ENCODE measurements around the gene ADAMTSL1. TPM values are rescaled to one million over a fixed set of nuclear protein-coding genes. Genes with fewer than 3 reads are reported as not detected.
A peak's percentile ranks its signal among the peaks of the same experiment; 100 is the strongest.

ADAMTSL1 gene
- total RNA-seq, 2 donors from 2014 or later, result 13.5 to 18.9 TPM

- intact Hi-C loops (cut with DNase I, micrococcal nuclease), result no loop called here
- DNase-seq (no peak), ATAC-seq (no peak)
Observed at GRCh38 chr9:18495065-18495464, 21.1 kb downstream of the ADAMTSL1 start.

DNA sequence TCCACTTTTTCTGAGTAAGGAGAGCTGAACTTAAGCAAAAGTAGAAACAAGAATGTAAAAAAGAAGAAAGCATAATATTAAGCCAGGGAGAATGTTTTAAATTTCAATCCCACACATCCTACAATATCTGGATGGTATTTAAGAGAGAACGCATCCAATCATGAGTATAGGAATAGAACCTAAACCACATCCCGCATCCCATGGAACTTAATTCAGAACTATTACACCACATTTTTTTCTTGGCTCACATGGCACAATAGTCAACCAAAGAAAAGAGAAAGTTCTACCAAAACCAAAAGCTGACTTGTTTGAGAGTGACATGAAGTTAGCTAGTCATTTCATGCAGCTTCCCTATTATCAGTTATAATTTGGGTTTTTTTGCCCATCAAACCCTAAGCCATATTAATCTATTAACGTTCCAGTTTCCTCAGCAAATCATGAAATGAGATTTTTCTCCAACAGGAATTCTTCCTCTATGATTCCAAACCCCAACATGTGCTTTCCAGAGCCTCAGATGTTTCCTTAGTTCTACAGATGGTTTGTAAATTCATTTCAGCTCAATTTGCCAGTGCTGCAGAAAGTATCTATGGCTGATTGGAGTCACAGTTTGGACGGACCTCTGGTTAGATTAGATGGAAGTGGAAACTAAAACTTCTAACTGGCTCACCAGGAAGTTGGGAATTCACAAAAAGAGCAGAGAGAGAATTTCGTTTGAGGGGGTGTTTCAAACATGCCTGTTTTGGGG lies 22.5 kb downstream of the ADAMTSL1 start:
- ATAC-seq (no peak), DNase-seq (no peak)
- intact Hi-C loops (cut with DNase I, micrococcal nuclease), result no loop called here

- no peak for DNase-seq
- ATAC-seq, result peak; percentile 49
- intact Hi-C loops (cut with DNase I, micrococcal nuclease), result no loop called here
Observed at GRCh38 chr9:18499062-18499461, 25.1 kb downstream of the ADAMTSL1 start.

GRCh38 chr9:18499980-18500379 lies 26.0 kb downstream of the ADAMTSL1 start:
- intact Hi-C loops (cut with DNase I, micrococcal nuclease), result no loop called here
- no peak for ATAC-seq
- DNase-seq, result no peak

GRCh38 chr9:18500451-18500850 lies 26.5 kb downstream of the ADAMTSL1 start:
- ATAC-seq (no peak), DNase-seq (no peak)
- intact Hi-C loops (cut with DNase I, micrococcal nuclease), result no loop called here

GRCh38 chr9:18501949-18502348 lies 28.0 kb downstream of the ADAMTSL1 start:
- DNase-seq (no peak), ATAC-seq (no peak)
- intact Hi-C loops (cut with DNase I, micrococcal nuclease), result no loop called here

- ATAC-seq, result no peak
- intact Hi-C loops (cut with DNase I, micrococcal nuclease), result no loop called here
- no peak for DNase-seq
Observed at GRCh38 chr9:18502546-18502945, 28.6 kb downstream of the ADAMTSL1 start.

DNA sequence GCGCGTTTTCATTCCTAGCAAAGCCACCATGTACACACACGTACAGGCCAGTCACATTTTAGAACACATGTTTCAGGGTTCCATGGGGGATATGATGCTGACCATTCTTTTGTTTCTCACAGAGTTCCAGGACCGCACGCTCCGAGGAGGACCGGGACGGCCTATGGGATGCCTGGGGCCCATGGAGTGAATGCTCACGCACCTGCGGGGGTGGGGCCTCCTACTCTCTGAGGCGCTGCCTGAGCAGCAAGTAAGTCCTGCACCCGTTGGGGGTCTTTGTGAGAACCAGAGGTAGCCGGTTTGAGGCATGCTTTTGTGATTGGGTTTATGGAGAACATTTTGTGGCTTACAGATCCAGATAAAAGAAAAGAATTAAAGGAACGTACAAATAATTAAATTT lies 30.8 kb downstream of the ADAMTSL1 start:
- no peak for DNase-seq
- intact Hi-C loops (cut with DNase I, micrococcal nuclease), result no loop called here
- ATAC-seq, result no peak

DNA sequence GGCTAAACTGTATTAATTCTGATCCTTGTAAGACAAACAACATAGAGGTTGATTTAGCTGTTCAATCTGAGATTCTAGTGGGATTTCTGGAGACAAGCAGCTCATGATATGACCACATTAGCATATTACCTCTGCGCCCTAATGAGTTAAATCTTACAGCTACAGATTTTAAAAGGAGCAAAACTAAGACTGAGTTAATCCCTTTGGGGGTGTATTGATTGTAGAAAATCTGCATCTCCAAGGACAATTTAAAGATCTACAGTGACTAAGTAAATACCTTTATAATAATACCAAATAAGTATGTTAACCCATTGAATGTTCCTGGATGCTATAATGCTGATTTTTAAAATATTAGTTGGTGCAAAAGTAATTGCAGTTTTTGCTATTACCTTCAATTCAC lies 33.2 kb downstream of the ADAMTSL1 start:
- intact Hi-C loops (cut with DNase I, micrococcal nuclease), result no loop called here
- DNase-seq, result no peak
- no peak for ATAC-seq

DNA sequence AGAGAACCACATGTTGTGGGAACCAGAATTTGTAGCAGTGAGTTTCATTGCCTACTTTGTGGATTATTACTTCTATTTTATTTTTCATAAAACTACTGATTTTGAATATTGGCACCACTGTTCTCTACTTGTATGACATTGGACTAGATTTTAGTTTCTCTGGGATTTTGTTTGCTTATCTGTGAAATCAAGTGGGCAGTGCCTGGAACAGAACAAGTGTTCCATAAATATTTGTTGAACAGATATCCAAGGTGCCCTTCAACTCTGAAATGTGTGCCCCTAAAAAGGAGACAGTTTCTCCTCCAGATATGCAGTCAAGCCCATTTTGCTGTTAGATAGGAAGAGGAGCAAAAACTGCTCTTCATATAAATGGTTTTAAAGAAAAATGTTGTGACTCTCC lies 42.6 kb downstream of the ADAMTSL1 start:
- ATAC-seq (no peak), DNase-seq (no peak)
- intact Hi-C loops (cut with DNase I, micrococcal nuclease), result no loop called here

- intact Hi-C loops (cut with DNase I, micrococcal nuclease), result no loop called here
- no peak for DNase-seq
- no peak for ATAC-seq
Observed at GRCh38 chr9:18516965-18517364, 43.0 kb downstream of the ADAMTSL1 start.

DNA sequence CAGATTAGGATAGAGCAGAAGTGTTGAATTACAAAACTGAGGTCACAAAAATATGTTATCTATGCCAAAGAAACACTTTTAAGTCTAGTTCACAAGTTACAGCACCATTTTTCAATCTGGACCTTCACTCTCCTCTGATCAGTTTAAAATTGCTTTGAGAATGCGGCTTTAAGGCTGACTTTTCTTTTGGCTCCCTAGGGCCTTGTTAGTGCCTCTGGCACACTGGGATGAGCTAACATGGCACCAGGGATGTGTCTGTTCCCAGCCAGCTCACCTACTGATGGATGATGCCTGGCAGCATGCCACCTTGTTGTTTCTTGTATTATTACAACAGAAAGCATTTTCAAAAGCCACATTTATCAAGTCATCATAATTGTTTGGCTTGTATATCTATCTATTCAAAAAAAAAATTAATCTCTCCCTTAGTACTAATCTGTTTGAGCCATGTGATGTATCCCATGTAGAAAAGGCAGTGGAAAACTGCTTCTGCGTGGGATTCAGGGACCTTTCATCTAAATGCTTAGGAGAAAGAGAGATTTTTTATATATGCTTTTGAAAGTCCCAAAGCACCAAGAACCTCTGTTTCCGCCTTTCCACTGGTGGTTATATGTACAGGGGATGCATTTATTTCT lies 46.6 kb downstream of the ADAMTSL1 start:
- DNase-seq (peak in 1 of 2 donors; percentile 12), ATAC-seq (no peak)
- intact Hi-C loops (cut with DNase I, micrococcal nuclease), result no loop called here

GRCh38 chr9:18526685-18527084 lies 52.7 kb downstream of the ADAMTSL1 start:
- DNase-seq, result no peak
- no peak for ATAC-seq
- intact Hi-C loops (cut with DNase I, micrococcal nuclease), result no loop called here

DNA sequence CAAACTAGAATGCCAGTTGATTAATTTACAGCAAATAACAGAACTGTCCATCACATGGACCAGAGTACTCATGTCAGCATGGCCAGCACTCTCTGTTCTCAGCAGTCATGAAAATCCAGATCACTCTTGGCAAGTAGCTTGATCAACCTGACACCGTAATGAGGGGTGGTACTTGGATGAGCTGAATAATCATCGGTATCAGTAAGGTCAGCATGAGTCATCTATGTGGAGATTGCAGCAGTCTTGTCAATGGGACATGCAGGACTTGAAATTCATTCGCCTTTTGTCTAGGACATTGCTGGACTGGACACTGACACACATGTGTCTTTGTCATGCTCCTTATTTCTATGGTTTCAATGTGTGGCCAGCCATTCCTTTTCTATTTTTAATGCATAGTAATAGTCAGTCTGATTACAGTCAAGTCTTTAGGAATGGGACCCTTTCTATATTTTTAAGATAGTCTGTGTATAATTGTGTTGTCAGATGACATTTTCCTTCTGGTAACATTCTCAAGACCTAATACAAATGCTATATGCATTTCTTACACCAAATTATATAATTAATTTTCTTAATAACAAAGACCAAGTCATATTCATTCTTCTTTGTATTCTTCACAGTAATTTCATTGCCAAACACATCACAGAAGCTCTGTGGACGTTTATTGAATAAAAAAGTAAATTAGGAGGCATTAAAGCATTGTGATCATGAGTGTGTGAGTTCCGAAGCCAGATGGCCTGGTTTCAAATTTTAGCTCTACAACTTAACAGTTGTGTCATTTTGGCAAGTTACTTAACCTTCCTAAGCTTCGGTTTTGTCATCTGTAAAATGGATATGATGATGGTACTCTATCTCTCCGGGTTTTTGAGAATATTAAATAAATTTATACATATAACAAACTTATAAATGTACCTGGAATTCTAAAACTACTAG lies 57.4 kb downstream of the ADAMTSL1 start:
- intact Hi-C loops (cut with DNase I, micrococcal nuclease), result no loop called here
- DNase-seq, result no peak
- no peak for ATAC-seq

- intact Hi-C loops (cut with DNase I, micrococcal nuclease), result no loop called here
- no peak for ATAC-seq
- DNase-seq, result no peak
Observed at GRCh38 chr9:18534611-18535010, 60.7 kb downstream of the ADAMTSL1 start.

DNA sequence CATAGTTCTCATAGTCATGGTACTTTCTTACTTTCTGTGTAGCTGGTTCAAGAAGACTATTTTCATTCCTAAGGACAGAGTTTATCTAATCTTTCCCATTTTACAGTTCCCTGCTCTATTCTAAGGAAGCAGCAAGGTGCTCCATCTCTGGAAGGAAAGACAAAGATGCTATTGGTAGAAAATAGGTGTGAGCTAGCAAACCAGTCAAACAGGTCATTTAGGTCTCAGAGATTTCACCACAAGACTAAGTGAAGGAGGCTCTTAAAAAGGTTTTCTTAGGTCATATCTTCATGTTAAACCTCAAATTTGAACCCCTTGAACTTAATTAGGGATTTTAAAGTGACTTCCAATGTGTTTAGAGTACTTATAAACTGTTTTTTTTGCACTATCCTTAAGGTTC lies 62.6 kb downstream of the ADAMTSL1 start:
- no peak for ATAC-seq
- intact Hi-C loops (cut with DNase I, micrococcal nuclease), result no loop called here
- DNase-seq, result no peak

DNA sequence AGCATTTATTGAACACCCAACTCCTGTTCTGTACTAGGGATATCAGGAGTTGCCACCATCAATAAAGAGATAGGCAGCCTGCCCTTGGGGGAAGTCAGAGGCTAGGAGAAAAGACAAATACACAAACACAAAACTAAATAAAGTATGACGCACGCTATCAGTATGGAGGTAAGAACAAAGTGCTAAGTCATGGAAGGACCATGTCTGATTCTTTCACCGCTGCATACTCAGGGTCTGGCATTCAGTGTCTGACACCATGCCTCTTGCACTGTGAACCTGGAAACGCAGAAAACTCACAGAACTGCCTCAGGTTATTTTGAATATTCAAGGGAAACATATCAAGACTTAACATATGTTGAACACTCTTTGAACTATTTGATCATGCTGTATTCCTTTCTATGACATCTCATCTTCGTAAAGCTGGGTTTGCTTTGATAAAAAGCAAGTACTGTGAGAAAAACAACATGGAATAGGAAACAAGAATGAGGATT lies 65.3 kb downstream of the ADAMTSL1 start:
- intact Hi-C loops (cut with DNase I, micrococcal nuclease), result no loop called here
- DNase-seq, result no peak
- ATAC-seq, result no peak

GRCh38 chr9:18542837-18543405 lies 69.0 kb downstream of the ADAMTSL1 start:
- intact Hi-C loops (cut with DNase I, micrococcal nuclease), result no loop called here
- ATAC-seq (no peak), DNase-seq (no peak)
